Mucosa of descending colon (tissue), 3 donors: ENCODE results near the gene CDC25A. TPM values are rescaled to one million over a fixed set of nuclear protein-coding genes. Genes with fewer than 3 reads are reported as not detected.
"Not testable (repeated sequence)": the region's sequence is repeated elsewhere in the genome, so short reads cannot be mapped to it uniquely, and the experiment has no call there.

Experiments
- ATAC-seq: fragments of 200-7000 bp; cut with Tn5 transposase; one replicate; pipeline ENCODE4 v1.9.1; 2020; ENCODE audit warnings: mild to moderate bottlenecking, moderate library complexity
- DNase-seq, 3 donors: peaks; one replicate each; pipeline ENCODE4 v3.0.0-alpha.2; 2020
- H3K36me3 ChIP-seq: fragments of 200-600 bp; one replicate; pipeline ENCODE4 v1.8.0; 2021; ENCODE audit warnings: low read depth, mild to moderate bottlenecking
- H3K4me1 ChIP-seq: fragments of 200-600 bp; one replicate; pipeline ENCODE4 v1.8.0; 2021; ENCODE audit warnings: low read depth, mild to moderate bottlenecking
- H3K4me3 ChIP-seq: fragments of 200-600 bp; one replicate; pipeline ENCODE4 v1.8.0; 2021; ENCODE audit warnings: mild to moderate bottlenecking
- H3K9me3 ChIP-seq: fragments of 200-600 bp; one replicate; pipeline ENCODE4 v1.8.0; 2021; ENCODE audit warnings: mild to moderate bottlenecking
- CTCF ChIP-seq: fragments of 200-600 bp; IDR thresholded peaks from one replicate; pipeline ENCODE4 v1.8.0; 2022; ENCODE audit warnings: antibody characterized with exemption, mild to moderate bottlenecking
- intact Hi-C, 2 donors: fragments of 100-400 bp; cut with DNase I in 1 of 2; cut with micrococcal nuclease in 1 of 2; formaldehyde crosslinking; loops; one replicate each; pipeline versions ENCODE4 v1.11.0 to v1.11.1; 2022; cut with DNase I, micrococcal nuclease
- total RNA-seq, 3 donors: library from RNA; stranded (reverse); fragmentation: NEBNext Ultra II Directional in 2 of 3; extraction: Animal tissue kit (Norgen Biotek cat#: 25700) in 2 of 3; gene quantifications; one replicate each; pipeline versions ENCODE4 v1.2.1 to v1.2.4, GENCODE V29; 2021 to 2023
- donor health status: DM: no; HTN: no; CAD: no; lungs with moderate emphysema.
- donor health status: DM: no; HTN: no; CAD: no.
- donor health status: DM: no; HTN: yes; CAD: no.

CDC25A gene
- total RNA-seq, 3 donors from 2014 or later = 3.4 to 6.9 (median 4.3) TPM

GRCh38 chr3:48218537-48218936 lies 30.3 kb upstream of the CDC25A start:
- ATAC-seq = no peak
- no peak for DNase-seq
- Histone ChIP-seq H3K36me3 (no peaks in the 10 kb centered on the region), H3K4me1 (no peaks in the 10 kb centered on the region), H3K9me3 (no peaks in the 10 kb centered on the region), H3K4me3 (no peak overlapping the region)
- TF ChIP-seq CTCF = no peak
- intact Hi-C loops = no loop called here

GRCh38 chr3:48217449-48217848 lies 29.2 kb upstream of the CDC25A start:
- no peak for ATAC-seq
- no peak for DNase-seq
- Histone ChIP-seq H3K4me3 (no peak overlapping the region), H3K4me1 (no peaks in the 10 kb centered on the region), H3K9me3 (no peaks in the 10 kb centered on the region), H3K36me3 (no peaks in the 10 kb centered on the region)
- no peak for TF ChIP-seq CTCF
- intact Hi-C loops = no loop called here

- TF ChIP-seq CTCF = no peak
- Histone ChIP-seq H3K9me3 (no peaks in the 10 kb centered on the region), H3K4me1 (no peaks in the 10 kb centered on the region), H3K4me3 (no peak overlapping the region), H3K36me3 (no peaks in the 10 kb centered on the region)
- peak; percentile 34 for ATAC-seq
- intact Hi-C loops = no loop called here
- peak in 1 of 3 donors; percentile 29 for DNase-seq
Measured at GRCh38 chr3:48215876-48216275, 27.7 kb upstream of the CDC25A start.

- Histone ChIP-seq H3K4me1 (no peaks in the 10 kb centered on the region), H3K9me3 (no peaks in the 10 kb centered on the region), H3K4me3 (no peak overlapping the region), H3K36me3 (no peaks in the 10 kb centered on the region)
- intact Hi-C loops = no loop called here
- DNase-seq = peak in 1 of 3 donors; percentile 46
- TF ChIP-seq CTCF = no peak
- ATAC-seq = peak; percentile 55
Measured at GRCh38 chr3:48215466-48215865, 27.2 kb upstream of the CDC25A start.

GRCh38 chr3:48215019-48215418 lies 26.8 kb upstream of the CDC25A start:
- no peaks in the 10 kb centered on the region for H3K36me3 ChIP-seq
- no peaks in the 10 kb centered on the region for H3K4me1 ChIP-seq
- H3K9me3 ChIP-seq = no peaks in the 10 kb centered on the region
- no peak overlapping the region for H3K4me3 ChIP-seq
- DNase-seq = no peak
- no peak for TF ChIP-seq CTCF
- ATAC-seq = peak; percentile 10
- intact Hi-C loops = no loop called here

- intact Hi-C loops = no loop called here
- Histone ChIP-seq H3K36me3 (no peaks in the 10 kb centered on the region), H3K4me3 (no peak overlapping the region), H3K4me1 (no peaks in the 10 kb centered on the region), H3K9me3 (no peaks in the 10 kb centered on the region)
- DNase-seq = no peak
- no peak for TF ChIP-seq CTCF
- no peak for ATAC-seq
Measured at GRCh38 chr3:48214225-48214624, 26.0 kb upstream of the CDC25A start.

GRCh38 chr3:48211776-48212175 lies 23.6 kb upstream of the CDC25A start:
- H3K4me1 ChIP-seq, H3K4me3 ChIP-seq, H3K9me3 ChIP-seq, H3K36me3 ChIP-seq, ATAC-seq, DNase-seq, intact Hi-C loops: not testable (repeated sequence)

- H3K9me3 ChIP-seq, H3K36me3 ChIP-seq, DNase-seq, H3K4me3 ChIP-seq, H3K4me1 ChIP-seq, intact Hi-C loops, ATAC-seq: not testable (repeated sequence)
Measured at GRCh38 chr3:48210534-48210933, 22.3 kb upstream of the CDC25A start.
